Stimulated activated CD4-positive, alpha-beta T cell treated with anti-CD3 and anti-CD28 coated beads, TNF-alpha, amount 100 ng/mL, for 48 hours (primary cell): ENCODE measurements around the gene GAS7.
"Not testable (repeated sequence)": the region's sequence is repeated elsewhere in the genome, so short reads cannot be mapped to it uniquely, and the experiment has no call there.

Source experiments
- DNase-seq, 3 donors: peaks; one replicate each; pipeline ENCODE4 v3.0.0-alpha.2; 2020; ENCODE audit warnings: low read depth in 3 of 3

GAS7 gene

DNA sequence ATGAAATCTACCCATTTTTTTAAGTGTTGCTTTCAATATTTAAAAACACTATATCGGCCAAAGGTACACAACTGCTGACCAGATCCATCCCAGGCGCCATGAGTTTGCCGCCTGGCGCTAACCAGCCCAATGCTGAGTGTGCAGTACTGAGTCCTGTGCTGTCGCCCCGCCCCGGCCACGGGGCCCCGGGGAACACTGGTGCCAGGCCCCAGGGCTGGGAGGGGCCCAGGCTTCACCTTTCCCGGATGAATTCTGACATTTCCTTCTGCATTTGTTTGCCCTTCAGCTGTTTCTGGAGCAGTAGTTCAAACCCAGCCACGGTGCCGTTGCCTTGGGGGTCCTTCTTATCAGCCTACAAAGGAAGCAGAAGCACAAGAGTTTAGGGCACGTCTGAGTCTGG lies 255.5 kb downstream of the GAS7 start:
- no peak for DNase-seq

DNA sequence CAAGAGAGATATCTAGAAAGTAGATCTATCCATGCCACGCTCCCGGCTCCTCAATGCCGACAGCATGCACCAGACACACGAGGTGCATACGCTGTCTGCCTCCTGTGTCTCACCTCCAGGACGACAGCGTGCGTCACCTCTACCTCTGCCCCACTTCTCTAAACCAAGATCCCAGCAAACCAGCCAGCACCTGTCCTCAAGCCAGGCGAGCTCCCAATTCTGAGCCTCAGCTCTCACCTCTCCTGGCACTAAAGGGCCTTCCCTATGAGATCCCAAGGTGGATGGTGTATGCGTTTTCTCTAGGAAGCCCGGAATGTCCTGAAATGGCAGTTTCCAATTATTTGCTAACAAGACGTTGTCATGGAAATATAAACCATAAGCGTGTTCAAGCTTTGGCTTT lies 257.1 kb downstream of the GAS7 start:
- no peak for DNase-seq

DNA sequence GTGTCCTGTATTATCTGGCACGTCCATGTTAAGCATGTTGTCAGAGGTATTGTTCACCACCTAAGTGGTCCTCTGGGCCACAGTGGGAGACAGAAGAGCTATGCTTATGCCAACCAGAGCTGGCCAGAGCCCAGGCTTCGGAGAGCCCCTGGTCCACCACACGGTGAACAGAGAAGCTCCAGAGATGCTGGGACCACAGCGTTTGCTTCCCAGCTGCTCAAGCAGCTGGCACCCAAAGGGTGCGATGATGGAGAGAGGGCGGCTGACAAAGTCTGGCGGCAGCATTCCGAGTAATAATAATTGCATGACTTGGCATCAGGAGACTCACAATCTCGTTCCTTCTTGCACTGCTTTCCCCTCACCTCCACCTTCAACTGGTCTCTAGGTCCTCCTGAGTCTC lies 257.6 kb downstream of the GAS7 start:
- no peak for DNase-seq

DNA sequence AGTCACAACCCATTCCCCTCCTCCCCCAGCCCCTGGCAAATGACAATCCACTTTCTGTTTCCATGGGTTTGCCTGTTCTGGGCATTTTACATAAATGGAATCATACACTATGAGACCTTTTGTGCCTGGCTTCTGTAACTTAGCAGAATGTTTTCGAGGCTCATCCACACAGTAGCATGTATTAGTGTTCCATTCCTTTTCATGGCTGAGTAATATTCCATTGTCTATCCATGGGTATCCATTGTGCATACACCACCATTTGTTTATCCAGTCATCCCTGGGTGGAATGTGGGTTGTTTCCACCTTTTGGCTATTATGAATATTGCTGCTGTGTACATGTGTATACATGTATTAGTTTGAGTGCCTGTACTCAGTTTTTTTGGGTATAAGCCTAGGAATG lies 259.6 kb downstream of the GAS7 start:
- DNase-seq = no peak

DNA sequence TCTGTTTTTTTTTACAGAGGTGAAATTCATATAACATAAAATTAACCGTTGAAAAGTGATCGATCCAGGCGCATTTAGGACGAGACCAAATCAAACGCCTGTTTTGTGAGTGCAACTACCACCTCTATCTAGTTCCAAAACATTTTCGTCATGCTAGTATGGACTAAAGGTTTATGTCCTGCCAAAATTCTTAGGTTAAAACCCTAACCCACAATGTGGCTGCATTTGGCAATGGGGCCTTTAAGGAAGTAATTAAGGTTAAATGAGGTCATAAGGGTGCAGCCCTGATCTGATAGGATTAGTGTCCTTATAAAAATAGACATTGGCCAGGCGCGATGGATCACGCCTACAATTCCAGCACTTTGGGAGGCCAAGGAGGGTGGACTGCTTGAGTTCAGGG lies 260.5 kb downstream of the GAS7 start:
- DNase-seq = no peak

DNA sequence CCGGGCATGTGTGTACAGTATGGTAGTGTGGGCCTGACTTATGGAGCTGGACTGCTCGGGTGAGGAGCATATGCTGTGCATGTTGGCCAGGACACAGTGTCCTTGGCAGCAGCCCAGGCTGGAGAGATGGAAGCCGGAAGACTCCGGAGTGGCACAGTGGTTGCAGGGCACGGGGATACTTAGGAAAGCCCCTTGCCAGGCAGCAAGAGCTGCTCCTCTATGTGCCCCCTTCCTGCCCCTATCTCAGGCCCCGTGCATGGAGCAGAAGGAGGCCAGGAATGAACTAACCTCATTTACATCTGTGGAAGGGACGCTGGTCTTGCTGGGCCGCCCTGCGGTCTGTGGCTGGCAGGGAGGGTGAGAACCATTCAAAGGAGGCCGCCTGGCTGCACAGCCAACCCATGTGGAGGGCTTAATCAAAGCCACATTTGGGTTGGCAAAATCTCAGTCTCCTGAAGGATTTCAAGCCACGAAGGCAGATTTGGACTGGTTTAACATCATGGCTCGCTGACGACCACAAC lies 261.1 kb downstream of the GAS7 start:
- no peak for DNase-seq

DNA sequence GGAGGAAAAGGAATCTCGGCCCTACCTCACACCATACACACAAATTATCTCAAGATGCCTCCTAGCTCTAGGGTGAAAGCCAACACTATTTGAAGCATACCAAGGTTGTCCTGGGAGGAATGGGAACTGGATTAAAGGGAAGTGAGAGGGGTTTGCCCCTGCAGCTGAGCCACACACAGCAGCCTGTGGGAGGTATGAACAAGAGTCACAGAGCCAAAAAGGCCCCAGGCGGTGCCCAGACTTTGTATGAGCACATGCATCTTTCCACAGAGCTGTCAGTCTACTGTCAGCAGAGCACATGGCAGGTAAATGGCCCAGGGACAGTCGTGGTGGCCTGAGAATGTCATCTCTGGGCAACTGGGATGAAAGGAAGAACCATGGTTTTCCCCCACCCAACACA lies 262.3 kb downstream of the GAS7 start:
- DNase-seq = no peak

DNA sequence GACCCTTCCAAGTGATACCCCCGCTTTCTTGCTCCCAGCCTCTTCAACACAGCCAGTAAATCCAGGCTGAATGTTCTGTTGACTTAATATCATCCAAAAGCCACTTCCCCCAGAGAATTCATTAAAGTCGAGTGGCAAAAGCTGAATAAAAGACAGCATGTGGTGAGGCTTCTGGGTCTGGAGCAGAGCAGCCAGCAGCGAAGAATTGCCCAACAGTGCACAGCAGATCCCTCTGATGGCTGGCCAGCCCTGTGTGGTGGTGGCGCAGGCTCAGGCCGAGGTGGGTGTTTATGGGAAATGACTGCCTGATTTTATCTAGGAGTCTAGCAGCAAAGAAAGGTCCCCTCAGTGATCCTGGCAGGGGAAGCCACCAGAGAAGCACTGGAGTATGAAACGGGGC lies 263.0 kb downstream of the GAS7 start:
- no peak for DNase-seq

DNA sequence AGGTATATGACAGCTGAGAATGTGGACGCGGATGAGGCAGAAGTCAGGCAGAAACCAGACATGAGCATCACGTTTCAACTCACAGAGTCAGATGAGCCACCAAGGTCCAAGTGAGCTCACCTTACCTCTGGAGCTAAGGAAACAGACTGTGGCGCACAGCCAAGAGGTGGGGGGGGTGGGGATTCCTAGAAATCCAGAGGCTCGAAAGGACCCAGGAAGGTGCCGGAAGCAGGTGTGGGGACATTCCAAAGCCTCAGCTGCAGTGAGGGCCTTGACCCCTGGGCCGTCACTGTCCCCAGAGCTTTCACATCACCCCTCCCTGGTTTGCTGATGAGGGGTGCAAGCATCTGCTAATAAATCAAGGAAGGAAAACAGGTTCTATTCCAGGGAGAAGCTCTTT lies 264.1 kb downstream of the GAS7 start:
- no peak for DNase-seq

DNA sequence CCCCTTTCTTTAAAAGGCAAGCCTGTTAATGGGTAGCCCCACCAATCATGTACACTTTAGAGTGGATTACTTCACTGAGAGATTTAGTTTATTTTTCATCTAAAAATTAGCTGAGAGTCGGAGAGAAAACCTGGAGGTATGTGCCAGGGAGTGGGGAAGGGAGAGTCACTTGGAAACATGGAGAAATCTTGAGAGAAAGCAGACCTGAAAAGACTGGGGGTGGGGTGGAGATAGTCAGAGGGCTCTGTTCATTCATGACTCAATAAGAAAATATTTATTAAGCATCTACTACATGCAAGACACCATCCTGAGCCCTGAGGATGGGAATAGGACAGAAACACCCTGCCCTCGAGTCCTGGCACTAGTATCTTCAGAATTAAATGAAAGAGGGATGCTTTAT lies 265.9 kb downstream of the GAS7 start:
- no peak for DNase-seq

DNA sequence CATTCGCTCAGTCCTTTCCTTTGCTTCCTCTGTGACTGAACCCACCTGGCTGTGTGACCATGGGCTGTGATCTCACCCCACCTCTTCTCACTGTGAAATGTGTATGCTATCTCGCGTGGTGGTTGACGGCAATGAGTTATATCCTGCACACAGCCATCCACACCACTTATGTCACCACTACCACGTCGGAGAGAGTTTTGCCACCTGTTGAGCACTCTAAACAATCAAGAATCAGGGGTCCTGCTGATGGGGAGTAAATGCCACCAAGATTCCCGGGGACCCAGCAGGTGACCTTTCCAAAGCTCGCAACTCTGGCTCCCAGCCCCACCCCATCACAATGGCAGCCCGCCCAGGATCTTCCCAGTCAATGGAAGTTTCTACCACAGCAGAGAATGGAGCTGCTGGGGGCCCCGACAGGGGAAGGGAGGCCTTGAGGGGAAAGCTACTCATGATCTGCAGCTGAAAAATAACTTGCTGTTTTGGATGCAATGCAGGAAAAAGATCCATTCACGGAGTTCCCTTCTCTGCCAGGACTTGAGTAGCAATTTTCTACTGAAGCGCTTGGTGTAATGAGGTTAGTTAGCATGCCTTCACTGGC lies 267.2 kb downstream of the GAS7 start:
- no peak for DNase-seq

DNA sequence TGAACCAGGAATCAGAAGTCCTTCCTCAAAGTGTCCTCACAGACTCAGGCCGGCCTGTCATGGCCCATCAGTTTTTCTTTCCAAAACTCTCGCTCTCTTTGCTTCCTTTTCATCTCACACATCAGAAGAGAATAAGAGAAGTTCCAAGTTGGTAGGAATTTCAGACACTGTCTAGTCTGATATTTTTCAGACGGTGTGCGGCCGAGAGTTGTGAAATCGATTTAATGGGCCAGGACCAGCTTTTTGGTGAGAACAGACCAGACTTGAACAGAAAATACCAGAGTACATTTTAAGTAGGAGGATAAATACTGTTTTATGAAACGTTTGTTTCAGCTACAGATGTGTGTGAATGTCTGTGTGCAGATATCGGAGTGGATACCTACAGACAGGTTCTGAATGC lies 268.5 kb downstream of the GAS7 start:
- no peak for DNase-seq

DNA sequence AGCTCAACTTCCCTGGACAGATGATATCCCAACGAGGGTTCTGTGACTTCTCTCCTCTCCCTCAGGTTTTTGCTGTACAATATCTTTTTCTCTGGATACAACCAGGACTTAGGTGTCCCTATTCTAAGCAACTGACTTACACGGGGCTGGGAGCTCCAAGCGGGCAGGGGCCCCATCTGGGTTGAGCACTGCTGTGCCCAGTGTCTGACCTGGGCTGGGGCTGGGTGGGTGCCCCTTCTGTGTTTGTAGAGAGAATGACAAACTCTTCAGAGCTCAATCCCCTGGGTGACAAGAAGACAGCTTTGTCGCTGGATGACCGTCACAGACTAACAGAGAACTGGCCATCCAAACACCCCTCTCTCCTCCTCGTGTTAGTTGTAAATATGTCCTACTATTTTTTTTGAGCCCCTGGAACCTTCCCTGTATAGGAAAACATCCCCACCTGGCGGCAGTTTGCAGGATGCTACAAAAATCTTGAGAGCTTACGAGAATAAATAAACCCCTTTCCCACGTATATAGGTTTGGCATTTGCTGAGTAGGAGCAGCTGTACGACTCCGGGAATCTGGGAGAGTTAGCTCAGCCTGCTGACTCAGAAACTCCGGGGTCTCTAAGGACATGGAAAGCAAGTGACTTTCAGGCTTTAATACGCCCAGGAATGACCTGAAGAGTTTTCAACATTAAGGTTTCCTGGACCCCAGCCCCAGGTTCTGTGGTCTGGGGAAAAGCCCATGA lies 269.6 kb downstream of the GAS7 start:
- no peak for DNase-seq

DNA sequence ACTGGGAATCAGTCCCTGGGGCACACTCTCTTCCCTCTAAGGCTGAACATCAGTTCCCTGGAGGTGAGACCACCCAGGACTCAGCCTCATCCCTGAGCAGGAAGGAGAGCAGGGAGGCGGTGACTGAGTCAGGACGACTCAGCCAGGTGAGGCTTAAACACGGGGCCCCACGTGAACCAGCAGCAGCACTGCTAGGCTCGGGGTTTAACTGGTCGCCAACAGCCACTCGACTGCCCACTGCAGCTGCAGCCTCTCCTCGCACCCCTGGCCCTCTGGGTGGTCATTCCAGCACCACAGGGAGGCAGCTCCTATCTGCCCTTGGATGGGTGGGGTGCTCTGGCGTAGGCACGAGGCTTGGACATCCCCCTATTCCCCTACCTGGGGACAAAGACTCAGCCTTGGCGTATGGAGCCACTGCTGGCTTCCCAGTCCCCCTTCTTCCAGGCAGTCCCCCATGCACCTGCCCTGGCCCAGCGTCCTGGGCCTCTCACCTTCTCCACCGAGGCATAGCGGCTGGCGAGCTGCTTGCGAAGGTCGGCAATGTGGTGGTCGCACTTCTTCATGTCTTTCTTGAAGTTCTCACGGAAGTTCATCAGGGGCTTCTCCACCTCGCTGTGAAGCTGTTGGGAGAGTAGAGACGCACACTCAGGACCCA lies 272.1 kb downstream of the GAS7 start:
- DNase-seq = no peak

DNA sequence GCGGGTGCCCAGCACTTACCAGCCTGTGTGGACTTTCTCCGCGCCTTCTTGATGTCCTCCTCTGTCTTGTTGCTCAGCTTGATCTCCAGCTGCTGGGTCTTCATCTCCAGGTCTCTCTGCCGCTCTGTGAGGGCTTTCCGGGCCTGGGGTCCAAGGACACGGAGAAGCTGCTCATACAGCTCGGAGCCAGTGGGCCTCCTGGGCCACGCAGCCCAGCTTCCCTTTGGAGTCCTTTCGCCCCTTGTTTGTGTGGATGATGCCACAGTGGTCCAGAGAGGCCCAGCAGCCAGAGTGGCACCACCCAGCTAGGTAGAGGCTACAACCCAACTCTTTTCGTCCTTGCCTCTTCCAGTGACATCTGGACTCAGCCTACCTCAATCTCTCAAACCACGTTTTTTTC lies 272.9 kb downstream of the GAS7 start:
- no peak for DNase-seq

DNA sequence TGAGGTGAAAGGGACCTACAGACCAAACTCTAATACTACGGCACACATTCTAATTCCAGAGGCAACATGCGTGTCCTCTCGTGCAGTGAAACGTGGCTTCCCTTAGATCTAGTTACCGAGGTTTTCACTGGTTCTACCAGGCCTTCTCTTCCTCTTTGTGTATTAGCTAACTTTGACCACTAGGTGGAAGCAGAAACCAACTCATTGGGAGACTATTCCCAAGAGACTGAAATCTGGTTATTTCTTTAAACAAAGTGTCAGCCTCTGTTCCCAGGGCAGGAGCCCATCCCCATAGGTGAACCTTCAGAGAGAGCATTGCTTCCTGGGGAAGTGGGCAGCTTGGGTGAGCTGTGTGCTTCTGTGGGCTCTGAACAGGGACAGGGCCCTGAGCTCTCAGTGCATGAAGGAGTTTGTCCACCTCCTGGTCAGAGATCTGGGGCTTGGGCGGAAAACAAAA lies 273.6 kb downstream of the GAS7 start:
- no peak for DNase-seq

DNA sequence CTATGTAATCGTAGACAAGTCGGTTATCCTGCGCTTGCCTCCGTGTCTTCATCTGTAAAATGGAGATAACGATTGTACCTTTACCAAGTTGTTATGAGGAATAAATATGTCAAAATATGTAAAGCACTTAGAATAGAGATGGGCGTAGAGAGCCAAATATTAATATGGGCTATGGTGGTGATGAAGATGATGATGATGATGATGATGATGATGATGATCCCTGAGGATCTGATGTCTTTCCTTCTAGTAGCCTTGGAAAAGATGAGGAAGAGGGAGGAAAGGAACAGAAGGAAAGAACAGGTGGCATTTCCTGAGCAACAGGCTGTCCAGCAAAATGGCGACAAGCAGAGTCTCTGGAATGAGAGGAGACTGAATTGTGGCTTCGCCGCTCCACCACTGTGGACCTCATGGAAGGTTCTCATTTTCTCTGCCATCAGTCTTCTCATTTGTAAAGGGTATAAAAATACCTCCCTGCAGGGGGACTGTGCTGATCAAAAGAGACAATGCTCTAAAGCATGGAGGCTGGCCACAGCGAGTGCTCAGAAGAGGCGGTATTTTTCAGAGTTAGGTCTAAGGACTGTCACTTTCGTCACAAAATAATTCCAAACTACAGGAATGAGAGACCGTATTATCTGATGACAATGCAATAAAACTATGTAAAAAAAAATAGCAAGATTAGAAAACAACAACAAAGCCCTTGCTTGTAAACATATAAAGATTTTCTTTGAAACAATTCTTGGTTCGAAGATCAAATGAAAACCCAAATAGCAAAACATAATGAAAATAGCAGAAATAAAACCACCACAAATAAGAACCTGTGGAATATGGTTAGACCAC lies 276.2 kb downstream of the GAS7 start:
- DNase-seq = no peak

DNA sequence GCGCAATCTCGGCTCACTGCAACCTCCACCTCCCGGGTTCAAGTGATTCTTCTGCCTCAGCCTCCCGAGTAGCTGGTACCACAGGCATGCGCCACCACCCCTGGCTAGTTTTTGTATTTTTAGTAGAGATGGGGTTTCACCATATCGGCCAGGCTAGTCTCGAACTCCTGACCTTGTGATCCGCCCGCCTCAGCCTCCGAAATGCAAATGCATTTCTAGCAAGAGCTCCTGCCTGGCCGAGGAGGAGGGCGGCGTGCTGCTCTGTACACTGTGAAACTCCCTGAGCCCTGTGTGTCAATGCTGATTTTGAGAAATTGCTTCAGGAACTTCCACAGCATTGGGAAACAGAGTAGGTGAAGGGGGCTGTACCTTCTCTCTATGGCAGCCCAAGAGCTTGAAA lies 277.2 kb downstream of the GAS7 start:
- not testable (repeated sequence) for DNase-seq

DNA sequence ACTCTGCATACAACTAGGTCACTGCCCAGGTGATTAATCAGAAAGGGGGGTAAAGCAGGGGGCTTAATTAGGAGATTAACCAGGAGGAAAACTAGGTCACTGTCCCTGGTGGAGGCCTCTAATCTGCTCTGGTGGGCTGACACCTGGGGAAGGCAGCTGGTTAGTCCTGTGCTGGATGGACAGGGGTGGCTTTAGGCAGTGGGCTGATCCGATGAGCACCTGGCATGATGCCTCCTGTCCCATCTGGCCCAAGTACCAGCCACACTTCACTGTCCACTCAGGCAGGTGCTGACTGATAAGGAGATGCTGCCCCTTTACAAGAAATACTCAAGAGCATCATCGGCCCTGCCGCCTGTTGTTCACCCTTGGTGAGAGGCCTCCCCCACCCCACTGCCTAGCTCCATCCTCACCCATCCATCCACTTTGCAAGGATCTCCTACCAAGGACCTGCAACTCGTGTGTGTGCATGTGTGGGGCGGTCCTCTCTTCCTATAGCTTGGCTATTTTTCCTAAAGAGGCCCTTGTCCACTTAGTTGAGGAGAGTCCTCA lies 279.5 kb downstream of the GAS7 start:
- no peak for DNase-seq

DNA sequence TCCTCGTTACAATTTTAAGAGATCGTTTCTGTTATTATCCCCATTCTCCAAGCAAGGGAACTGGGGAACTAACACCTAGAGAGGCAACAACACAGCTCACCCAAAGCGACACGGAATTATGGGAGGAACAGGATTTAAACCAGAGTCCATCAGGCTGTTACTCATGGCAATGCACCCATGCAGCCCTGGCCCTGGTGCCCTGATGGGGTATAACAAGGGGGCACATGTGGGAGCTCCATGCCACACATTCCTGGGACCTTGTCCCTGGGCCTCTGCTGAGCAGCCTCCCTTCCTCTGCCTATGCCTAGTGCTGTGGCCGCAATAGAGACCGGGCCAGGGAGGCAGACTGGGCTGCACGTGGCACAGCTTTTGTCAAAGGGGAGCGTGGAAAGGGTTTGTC lies 280.1 kb downstream of the GAS7 start:
- no peak for DNase-seq

DNA sequence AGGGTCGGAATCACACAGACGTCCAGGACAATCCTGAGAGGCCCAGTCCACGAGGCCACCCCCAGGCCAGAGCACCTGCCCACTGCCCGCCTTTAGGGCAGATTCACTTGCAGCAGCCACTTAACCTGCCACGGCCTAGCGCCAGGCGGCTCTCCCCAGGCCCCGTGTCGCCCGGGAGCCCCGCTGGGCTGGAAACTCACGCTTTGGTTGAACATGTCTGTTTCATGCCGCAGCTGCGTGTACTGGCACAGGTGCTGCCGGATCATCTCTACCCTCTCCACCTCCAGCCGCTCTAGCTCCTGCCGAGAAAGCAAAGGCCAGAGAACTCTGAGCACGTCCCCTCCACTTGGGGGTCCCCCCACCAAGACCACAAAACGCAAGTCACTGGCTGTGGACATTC lies 280.6 kb downstream of the GAS7 start:
- no peak for DNase-seq

DNA sequence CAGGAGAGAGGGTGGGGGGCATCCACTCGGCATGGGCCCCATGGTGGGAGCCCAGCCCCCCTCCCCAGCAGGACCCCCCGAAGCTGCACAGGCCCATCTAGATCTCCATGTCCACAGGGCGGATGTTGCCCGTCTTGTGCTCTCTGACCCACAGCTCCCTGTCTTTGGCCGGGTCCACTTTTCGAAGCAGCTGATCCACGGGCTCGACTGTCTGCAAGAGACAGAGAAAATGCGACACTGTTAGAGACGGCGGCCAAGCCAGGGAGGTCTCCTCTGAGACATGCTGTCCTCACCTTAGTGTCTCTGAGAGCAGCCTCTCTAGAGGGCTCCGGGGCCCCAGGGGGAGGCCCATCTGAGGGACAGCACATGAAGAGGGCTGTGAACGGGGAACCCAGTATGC lies 281.3 kb downstream of the GAS7 start:
- DNase-seq = no peak
